DMS153 treated with DMSO at 0.1 percent for 48 hours (cell line): ENCODE data around the gene PPY.
"Not testable (repeated sequence)": the region's sequence is repeated elsewhere in the genome, so short reads cannot be mapped to it uniquely, and the experiment has no call there.

ENCODE experiments used
- DNase-seq: peaks from one replicate; lab custom pipeline; 2025; ENCODE audit not compliant: unreplicated experiment; lab: John Stamatoyannopoulos, UW

The PPY gene

DNA sequence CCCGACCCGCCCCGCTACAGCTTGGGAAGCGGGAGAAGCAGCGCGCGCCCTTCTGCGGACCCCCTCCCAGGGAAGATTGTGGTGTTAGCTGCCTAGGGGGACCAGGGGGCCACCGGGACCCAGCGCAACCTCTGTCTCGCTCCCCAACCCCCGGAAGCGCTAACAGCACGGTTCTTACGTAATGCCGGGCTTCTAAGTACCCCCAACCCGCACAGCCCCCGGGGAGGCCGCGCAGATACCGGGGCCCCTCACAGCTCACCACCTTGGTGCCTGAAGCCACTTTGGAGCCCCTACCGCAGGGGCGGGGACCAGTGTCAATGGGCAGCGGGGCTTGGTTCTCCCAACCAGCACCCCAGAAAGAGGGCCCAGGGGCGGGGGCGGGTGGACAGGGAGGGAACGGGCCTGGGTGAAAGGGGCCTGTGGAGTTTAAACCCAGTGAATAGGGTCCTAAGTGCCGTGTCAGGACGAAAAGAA is 35.3 kb downstream of the PPY start:
- DNase-seq, result no peak

DNA sequence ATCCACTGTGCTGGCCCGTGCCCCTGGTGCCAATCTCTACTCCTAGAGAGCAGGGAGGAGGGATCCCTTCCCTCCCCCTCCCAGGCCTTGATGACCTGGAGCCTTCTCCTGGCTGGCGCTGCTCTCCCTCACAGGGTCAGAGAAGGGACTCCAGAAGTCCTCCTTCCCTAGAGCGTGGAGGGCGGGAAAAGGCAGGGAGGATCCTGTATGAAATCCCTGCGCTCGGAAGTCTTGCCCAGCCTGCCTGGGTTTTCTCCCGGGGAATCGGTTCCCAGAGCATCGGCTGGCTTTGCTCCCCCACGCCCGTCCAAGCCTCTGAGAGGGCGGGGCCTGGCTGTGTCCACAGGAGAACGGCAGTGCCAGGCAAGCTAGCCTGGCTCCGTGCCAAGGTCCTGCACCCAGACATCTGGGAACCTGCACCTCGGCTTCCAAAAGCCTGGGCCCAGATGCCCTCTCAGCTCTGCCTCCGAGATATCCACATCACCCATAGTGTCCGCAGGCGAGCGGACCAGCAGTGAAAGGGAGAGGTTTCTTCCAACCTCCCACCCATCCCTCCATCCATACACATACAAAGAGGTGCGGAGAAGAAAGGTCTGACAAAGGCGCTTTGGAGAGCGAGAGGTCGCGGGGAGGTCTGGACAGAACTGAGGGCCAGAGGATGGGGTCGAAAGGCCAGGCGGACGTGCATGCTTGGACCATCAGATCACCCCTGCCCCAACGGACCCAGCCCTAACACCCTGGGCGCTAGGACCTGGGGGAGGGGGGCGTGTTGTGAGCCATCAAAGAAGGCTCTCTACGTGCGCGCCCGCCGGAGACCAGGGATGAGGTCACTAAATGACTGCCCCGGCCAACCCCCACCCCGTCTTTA is 36.1 kb downstream of the PPY start:
- DNase-seq, result no peak

DNA sequence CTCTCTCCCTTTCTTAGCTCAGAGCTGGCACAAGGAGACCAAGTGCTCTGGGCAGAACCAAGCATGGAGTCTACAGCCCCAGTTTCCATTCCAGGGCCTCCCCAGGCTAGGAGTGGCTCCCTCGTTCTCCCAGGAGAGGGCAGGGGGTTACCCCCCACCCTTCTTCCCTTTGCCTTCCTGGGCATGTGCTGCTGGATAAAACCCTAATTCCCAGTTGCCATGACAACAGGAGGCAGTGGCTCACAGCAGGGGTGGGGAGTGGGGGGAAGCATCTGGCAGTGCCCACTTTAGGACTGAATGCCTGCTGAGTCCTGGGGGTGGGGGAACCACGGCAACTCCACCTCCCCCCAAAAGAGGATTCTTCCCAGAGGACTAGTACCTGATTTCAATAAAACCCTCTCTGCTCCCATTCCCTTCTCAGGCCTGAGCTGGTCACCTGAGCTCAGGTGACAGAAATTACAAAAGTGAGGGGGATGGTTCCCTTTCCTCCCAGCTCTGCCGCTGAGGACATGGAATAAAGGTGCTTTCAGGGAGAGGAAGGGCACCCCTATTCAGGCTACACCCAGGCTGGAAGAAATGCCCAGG is 36.8 kb downstream of the PPY start:
- DNase-seq, result no peak

DNA sequence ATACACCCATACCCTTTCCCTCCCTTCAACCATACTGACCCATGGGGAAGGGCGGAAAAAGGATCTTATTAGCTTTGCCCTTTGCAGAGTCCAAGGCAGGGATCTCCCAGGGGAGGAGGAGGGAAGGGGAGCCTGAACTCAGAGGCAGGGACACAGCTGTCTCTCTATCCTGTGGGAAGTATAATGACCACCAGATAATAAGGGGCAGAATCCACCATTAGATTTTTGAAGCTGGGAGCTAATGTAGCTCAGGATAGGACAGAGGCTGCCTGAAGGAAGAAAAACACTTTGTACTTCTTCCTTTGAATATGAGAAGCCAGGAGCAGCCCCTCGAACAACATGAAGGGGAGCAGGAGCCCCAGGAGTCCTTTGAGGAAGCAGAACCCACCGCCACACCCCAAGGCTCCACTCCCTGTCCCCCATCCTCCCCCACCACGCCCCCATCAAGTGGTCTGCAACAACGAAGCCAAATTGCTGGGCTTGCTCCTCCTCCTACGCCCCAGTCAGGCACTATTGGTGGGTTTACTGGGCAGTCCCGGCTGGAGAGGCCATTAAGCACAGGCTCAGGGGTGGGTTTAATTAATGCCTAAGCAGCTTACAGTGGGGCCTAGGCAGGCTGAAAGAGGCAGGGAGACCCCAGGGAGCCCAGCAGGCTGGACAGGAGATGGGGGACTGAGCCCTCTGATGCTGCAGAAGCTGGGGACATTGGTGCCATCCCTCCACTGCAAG is 40.3 kb downstream of the PPY start:
- DNase-seq, result no peak

DNA sequence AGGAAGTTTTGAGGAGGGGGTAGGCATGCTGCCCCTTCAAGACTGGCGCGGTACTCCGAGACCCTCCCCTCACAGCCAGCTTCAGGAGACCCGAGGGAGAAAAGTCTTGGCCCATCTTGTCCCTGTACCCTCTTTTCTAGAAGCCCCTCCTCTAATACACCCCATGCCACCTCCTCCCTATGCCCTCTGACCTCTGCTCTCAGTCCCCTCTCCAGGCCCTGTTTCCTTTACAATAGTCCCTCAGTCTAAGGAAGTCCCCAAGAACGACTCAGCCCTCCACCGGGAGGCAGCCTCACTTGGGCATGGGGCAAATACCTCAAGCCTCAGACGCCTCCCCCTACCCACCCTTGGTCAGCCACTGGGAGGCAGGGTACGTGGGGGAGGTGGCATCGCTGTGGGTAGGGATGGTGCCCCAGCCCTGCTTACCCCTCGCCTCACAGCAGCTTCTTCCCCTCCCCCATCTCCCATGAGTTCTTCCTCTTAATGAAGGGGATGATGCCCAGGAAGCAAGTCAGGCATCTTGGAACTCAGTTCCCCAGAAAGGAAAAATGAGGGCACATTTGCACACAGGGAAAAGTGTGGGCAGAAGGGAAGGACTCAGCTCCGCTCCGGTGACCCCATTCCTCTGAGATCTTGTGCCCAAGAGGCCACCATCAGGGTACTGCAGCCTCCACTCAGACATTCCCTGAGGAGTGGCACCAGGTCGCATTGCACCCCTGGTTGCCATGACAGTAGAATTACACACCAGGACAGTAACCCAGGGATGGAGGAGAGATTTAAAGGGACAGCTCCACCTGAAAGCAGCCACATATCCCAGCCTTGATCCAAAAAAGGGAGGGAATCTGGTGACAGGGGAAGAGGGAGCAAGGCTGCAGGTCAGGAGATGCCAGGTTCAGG is 41.2 kb downstream of the PPY start:
- DNase-seq, result no peak

DNA sequence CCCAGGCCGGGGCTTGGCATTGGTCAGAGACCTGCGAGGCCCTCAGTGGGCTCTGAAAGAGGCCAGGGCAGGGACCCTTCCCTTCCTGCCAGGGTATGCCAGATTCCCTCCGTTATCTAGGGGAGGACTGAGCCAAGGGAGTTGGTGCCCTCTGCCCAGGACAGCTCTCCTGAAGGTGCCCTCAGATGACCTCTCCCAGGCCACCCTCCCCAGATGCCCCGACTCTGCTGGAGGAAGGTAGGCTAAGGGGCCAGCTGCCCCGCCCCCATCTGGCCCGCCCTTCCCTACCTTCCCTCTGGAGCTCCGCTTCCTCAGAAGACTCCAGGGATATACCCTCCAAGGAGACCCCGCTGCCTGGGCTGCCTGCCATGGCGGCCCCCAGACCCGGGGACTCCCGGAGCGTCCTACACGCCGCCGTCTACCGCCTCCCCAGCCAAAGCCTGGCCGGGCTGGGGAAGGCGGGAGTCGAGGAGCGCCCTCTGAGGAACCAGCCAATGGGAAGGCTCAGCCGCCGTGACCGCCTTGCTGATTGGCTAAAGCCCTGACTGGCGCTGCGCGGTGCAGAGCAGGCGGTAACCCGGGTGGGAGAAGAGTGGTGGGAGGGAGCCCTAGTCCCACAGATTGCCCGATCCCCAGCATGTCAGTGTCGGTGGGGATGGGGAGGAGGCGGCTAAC is 42.0 kb downstream of the PPY start:
- peak; percentile 76 for DNase-seq

DNA sequence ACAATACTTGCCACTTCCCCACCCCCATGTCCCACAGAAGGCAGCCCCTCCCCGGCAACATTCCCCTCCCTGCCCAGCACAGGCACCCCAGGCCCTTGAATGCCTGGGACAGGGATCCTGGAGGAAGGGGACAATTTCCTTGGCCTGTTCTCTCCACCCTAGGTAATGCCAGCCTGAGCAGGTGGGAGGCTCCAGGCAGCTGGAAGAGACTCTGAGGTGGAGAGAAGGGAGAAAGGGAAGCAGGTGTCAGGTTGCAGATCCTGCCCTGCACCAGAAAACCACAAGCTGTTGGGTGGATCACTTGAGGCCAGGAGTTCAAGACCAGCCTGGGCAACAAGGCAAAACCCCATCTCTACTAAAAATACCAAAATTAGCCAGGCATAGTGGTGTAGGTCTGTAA is 43.8 kb downstream of the PPY start:
- no peak for DNase-seq

DNA sequence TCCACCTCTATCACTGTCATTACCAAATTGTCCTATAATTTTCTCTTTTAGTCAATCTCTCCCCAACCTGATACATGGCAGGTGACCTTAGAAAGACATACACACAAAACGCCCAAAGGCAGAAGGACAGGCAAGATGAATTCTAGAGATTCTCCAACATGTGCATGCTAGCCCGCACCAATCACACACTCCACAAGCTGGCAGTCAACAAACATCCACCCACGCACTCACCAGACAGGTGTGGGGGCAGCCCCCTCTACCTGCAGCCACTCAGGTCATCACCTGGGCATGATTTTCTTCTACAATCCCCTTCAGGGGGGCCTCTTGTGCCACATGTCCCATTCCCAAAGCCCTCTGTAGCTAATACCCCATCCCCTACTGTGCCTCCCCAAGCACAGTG is 44.4 kb downstream of the PPY start:
- DNase-seq, result no peak

DNA sequence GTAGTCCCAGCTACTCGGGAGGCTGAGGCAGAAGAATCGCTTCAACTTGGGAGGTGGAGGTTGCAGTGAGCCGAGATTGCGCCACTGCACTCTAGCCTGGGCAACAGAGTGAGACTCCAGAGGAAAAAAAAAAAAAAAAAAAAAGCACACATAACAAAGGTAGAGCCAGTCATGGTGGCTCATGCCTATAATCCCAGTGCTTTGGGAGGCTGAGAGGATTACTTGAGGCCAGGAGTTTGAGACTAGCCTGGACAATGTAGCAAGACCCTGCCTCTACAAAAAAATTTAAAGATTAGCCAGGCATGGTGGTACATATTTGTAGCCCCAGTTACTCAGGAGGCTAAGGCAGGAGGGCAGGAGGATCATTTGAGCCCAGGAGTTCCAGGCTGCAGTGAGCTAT is 47.8 kb downstream of the PPY start:
- not testable (repeated sequence) for DNase-seq

DNA sequence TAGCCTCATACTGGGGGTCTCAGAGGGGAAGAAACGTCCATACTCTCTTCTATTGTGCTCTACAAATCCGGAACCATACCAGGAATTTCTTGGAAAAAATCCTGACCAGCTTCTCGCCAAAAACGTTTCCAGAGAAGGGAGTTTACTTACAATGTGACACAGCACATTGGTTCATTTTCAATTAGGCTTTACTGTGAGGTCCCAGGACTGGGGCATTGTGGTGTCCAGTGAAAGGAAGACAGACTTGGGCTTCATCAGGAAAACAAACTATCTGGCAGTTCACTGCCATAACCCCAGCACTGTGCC is 49.7 kb downstream of the PPY start:
- no peak for DNase-seq

DNA sequence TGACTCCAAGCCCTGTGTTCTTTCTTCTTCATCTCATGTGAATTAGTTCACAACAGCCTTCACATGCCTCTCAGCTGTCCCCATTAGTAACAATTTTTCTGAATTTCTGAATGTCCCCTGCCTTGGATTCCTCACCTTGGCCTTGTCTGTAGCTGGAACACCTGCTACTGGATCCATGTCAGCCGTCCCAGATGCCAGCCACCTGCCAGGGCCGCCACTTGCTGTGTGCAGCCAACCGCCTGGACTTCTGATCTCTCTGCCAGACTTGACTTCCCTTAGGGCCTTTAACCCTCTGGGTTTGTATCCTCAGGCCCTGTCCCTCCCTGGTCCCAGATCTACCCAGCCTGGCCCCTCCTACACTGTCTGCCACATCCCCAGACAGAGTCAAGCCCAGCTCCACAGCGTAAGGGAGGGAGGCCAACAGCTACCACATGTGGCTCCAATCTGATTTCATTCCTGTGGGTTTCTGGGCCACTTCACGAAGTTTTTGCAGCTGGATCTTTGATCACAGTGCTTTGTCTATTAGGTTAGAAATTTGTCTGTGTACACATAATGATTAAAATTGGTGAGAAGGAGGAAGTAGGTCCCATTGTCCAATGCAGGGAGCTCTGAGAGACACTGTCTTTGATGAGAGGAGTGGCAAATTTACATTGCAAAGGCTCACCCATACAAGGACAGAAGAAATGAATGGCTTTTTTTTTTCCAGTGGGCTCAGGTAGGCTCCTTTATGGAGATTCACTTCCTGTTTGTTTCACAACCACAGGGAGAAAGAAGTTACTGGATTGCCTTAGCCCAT is 50.2 kb downstream of the PPY start:
- no peak for DNase-seq
